ENCODE results near the gene MGAT5.

- TF ChIP-seq, protein P1, sequence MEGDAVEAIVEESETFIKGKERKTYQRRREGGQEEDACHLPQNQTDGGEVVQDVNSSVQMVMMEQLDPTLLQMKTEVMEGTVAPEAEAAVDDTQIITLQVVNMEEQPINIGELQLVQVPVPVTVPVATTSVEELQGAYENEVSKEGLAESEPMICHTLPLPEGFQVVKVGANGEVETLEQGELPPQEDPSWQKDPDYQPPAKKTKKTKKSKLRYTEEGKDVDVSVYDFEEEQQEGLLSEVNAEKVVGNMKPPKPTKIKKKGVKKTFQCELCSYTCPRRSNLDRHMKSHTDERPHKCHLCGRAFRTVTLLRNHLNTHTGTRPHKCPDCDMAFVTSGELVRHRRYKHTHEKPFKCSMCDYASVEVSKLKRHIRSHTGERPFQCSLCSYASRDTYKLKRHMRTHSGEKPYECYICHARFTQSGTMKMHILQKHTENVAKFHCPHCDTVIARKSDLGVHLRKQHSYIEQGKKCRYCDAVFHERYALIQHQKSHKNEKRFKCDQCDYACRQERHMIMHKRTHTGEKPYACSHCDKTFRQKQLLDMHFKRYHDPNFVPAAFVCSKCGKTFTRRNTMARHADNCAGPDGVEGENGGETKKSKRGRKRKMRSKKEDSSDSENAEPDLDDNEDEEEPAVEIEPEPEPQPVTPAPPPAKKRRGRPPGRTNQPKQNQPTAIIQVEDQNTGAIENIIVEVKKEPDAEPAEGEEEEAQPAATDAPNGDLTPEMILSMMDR (IDR thresholded peaks at IDR 0.05): no peak
- no peak for TF ChIP-seq POLR2A (IDR thresholded peaks at IDR 0.05)
Measured at GRCh38 chr2:134448650-134449049, 194.8 kb downstream of the MGAT5 start.
